ENCODE measurements around the gene RAB27B.
"Not testable (repeated sequence)": the region's sequence is repeated elsewhere in the genome, so short reads cannot be mapped to it uniquely, and the experiment has no call there.

The RAB27B gene

GRCh38 chr18:54820785-54821275, 7.4 kb upstream of the RAB27B start:
- not testable (repeated sequence) for DNase-seq

GRCh38 chr18:54822872-54823845, 5.1 kb upstream of the RAB27B start:
- no peak for DNase-seq

- DNase-seq, result no peak
Measured at GRCh38 chr18:54824761-54825160, 3.5 kb upstream of the RAB27B start.

GRCh38 chr18:54825601-54826344, 2.5 kb upstream of the RAB27B start:
- DNase-seq, result no peak

- no peak for DNase-seq
Measured at GRCh38 chr18:54828986-54829385, 709 bp downstream of the RAB27B start.

- DNase-seq, result no peak
Measured at GRCh38 chr18:54829856-54830255, 1.6 kb downstream of the RAB27B start.

- DNase-seq, result no peak
Measured at GRCh38 chr18:54830260-54830659, 2.0 kb downstream of the RAB27B start.

- no peak for DNase-seq
Measured at GRCh38 chr18:54830866-54831265, 2.6 kb downstream of the RAB27B start.

GRCh38 chr18:54835944-54836343, 7.7 kb downstream of the RAB27B start:
- no peak for DNase-seq

GRCh38 chr18:54843314-54843713, 15.0 kb downstream of the RAB27B start:
- no peak for DNase-seq

- no peak for DNase-seq
Measured at GRCh38 chr18:54845787-54846186, 17.5 kb downstream of the RAB27B start.

GRCh38 chr18:54848121-54848520, 19.8 kb downstream of the RAB27B start:
- DNase-seq, result no peak

GRCh38 chr18:54849683-54850082, 21.4 kb downstream of the RAB27B start:
- DNase-seq, result no peak

GRCh38 chr18:54850598-54850997, 22.3 kb downstream of the RAB27B start:
- DNase-seq, result no peak

GRCh38 chr18:54852780-54853675, 24.8 kb downstream of the RAB27B start:
- no peak for DNase-seq

- DNase-seq, result not testable (repeated sequence)
Measured at GRCh38 chr18:54855050-54855449, 26.8 kb downstream of the RAB27B start.

- no peak for DNase-seq
Measured at GRCh38 chr18:54856105-54856646, 27.9 kb downstream of the RAB27B start.

- DNase-seq, result no peak
Measured at GRCh38 chr18:54857499-54857898, 29.2 kb downstream of the RAB27B start.

GRCh38 chr18:54859667-54860421, 31.6 kb downstream of the RAB27B start:
- no peak for DNase-seq

GRCh38 chr18:54860941-54861340, 32.7 kb downstream of the RAB27B start:
- DNase-seq, result no peak

GRCh38 chr18:54867131-54867530, 38.9 kb downstream of the RAB27B start:
- DNase-seq, result no peak

- DNase-seq, result no peak
Measured at GRCh38 chr18:54871231-54871630, 43.0 kb downstream of the RAB27B start.
